ENCODE data around the gene FAM114A2.

FAM114A2 gene

DNA sequence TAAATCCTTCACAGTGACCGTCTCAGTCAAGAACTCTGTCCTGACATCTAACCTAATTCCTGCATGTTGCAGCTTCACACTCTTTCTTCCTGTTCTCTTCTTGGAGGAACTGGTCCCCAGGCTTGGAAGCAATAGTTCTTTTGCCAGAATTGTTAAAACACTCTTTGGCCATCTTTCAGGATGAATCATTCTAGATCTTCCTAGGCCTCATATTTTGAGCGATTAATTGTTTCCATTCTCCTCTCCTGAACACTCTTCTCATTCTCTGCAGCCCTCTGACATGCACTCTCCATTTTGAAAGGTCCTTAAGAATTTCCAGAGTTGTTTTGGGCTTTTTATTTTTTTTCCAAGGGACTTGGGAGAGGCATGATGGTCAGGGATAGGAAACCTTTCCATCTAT, 85.8 kb downstream of the FAM114A2 start (continued):
- TF ChIP-seq ZNF501 (tag by site-specific recombination; IDR thresholded peaks at IDR 0.05) (no peak), ZNF114 (tag by site-specific recombination; IDR thresholded peaks at IDR 0.05) (no peak), ZNF133 (tag by site-specific recombination; IDR thresholded peaks at IDR 0.05) (no peak), ZNF768 (tag by site-specific recombination; IDR thresholded peaks at IDR 0.05) (no peak), ZNF571 (tag by site-specific recombination; IDR thresholded peaks at IDR 0.05) (no peak), ZNF623 (tag by site-specific recombination; IDR thresholded peaks at IDR 0.05) (no peak), SP7 (tag by site-specific recombination; IDR thresholded peaks at IDR 0.05) (no peak), ZIC2 (tag by site-specific recombination; IDR thresholded peaks at IDR 0.05) (no peak)
- TF ChIP-seq, protein P1, sequence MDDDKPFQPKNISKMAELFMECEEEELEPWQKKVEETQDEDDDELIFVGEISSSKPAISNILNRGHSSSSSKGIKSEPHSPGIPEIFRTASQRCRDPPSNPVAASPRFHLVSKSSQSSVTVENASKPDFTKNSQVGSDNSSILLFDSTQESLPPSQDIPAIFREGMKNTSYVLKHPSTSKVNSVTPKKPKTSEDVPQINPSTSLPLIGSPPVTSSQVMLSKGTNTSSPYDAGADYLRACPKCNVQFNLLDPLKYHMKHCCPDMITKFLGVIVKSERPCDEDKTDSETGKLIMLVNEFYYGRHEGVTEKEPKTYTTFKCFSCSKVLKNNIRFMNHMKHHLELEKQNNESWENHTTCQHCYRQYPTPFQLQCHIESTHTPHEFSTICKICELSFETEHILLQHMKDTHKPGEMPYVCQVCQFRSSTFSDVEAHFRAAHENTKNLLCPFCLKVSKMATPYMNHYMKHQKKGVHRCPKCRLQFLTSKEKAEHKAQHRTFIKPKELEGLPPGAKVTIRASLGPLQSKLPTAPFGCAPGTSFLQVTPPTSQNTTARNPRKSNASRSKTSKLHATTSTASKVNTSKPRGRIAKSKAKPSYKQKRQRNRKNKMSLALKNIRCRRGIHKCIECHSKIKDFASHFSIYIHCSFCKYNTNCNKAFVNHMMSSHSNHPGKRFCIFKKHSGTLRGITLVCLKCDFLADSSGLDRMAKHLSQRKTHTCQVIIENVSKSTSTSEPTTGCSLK (tag by site-specific recombination; IDR thresholded peaks at IDR 0.05), result no peak

DNA sequence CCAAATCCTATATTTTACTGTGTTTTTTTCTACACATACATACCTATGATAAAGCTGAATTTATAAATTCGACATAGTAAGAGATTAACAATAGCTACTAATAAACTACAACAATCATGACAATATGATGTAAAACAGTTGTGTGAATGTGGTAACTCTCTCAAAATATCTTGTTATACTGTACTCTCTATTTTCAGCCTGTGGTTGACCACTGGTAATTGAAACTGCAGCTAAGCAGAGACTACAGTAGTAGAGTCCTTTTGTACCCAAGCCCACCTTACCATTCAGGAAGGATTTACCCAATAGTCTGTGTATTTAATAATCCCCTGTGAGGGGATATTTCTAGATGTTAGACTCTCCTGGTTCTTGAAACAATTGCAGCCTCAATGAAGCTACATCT, 86.7 kb downstream of the FAM114A2 start:
- H3K9me3 ChIP-seq (ENCODE audit: control insufficient read depth, insufficient read depth, low read depth, low read length), result no peaks in the 10 kb centered on the region; the same call in 1 of the 2 replicates
- TF ChIP-seq ZBTB8A (tag by site-specific recombination; IDR thresholded peaks at IDR 0.05), result no peak
- no peak for TF ChIP-seq ZNF266 (tag by site-specific recombination; IDR thresholded peaks at IDR 0.05; ENCODE audit: low read depth)
- TF ChIP-seq, protein P2, sequence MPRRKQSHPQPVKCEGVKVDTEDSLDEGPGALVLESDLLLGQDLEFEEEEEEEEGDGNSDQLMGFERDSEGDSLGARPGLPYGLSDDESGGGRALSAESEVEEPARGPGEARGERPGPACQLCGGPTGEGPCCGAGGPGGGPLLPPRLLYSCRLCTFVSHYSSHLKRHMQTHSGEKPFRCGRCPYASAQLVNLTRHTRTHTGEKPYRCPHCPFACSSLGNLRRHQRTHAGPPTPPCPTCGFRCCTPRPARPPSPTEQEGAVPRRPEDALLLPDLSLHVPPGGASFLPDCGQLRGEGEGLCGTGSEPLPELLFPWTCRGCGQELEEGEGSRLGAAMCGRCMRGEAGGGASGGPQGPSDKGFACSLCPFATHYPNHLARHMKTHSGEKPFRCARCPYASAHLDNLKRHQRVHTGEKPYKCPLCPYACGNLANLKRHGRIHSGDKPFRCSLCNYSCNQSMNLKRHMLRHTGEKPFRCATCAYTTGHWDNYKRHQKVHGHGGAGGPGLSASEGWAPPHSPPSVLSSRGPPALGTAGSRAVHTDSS (tag by site-specific recombination; IDR thresholded peaks at IDR 0.05), result no peak
- no peak for TF ChIP-seq ZNF530 (tag by site-specific recombination; IDR thresholded peaks at IDR 0.05; ENCODE audit: low read depth)
- TF ChIP-seq ZNF211 (tag by site-specific recombination; IDR thresholded peaks at IDR 0.05; ENCODE audit: low read depth), result no peak
- TF ChIP-seq, protein P3, sequence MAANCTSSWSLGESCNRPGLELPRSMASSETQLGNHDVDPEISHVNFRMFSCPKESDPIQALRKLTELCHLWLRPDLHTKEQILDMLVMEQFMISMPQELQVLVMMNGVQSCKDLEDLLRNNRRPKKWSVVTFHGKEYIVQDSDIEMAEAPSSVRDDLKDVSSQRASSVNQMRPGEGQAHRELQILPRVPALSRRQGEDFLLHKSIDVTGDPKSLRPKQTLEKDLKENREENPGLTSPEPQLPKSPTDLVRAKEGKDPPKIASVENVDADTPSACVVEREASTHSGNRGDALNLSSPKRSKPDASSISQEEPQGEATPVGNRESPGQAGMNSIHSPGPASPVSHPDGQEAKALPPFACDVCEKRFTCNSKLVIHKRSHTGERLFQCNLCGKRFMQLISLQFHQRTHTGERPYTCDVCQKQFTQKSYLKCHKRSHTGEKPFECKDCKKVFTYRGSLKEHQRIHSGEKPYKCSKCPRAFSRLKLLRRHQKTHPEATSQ (tag by site-specific recombination; IDR thresholded peaks at IDR 0.05), result no peak
- no peak for TF ChIP-seq ZNF600 (tag by site-specific recombination; IDR thresholded peaks at IDR 0.05)
- no peak for TF ChIP-seq ZNF701 (tag by site-specific recombination; IDR thresholded peaks at IDR 0.05)
- H3K4me3 ChIP-seq (ENCODE audit: low read depth, low read length), result no peak overlapping the region
- no peaks in the 10 kb centered on the region for H3K36me3 ChIP-seq (ENCODE audit: control insufficient read depth in 2 of 2, insufficient read depth in 1 of 2, low read length in 2 of 2)
- H3K27ac ChIP-seq (ENCODE audit: extremely low read depth, low read depth, low read length), result no peak overlapping the region
- H3K4me1 ChIP-seq (ENCODE audit: control insufficient read depth, insufficient read depth, low read length), result no peaks in the 10 kb centered on the region
- ChIA-PET CTCF (interaction anchor here (1.9 kb wide), 1 partner anchor 13 kb away, joined by 10 read pairs; no protein-coding TSS in a partner anchor), POLR2A (no interaction called here)

DNA sequence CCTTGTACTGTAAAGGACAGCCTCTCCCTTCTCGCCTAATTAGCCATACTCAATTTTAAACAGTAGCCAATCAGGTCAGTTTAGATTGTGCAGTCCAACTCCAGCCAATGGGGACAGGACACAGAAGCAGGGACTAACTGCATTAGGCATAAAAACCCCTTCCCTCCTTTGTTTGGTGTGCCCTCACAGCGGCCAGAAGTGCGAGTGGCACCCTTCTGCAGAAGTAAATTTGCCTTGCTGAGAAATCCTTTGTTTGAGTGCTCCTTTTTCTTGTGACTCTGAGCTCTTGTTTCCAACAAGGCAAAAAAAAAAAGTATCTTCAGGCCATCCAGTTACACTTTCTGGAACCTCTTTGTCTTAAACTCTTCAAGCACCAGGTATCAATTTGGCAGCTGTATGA, 97.4 kb downstream of the FAM114A2 start:
- ChIA-PET POLR2A (no interaction called here), CTCF (no interaction called here)
- Histone ChIP-seq H3K36me3 (ENCODE audit: control insufficient read depth in 2 of 2, insufficient read depth in 1 of 2, low read length in 2 of 2) (no peaks in the 10 kb centered on the region), H3K9me3 (ENCODE audit: control insufficient read depth, insufficient read depth, low read depth, low read length) (no peaks in the 10 kb centered on the region), H3K4me3 (ENCODE audit: low read depth, low read length) (no peak overlapping the region), H3K27ac (ENCODE audit: extremely low read depth, low read depth, low read length) (no peak overlapping the region), H3K4me1 (ENCODE audit: control insufficient read depth, insufficient read depth, low read length) (no peaks in the 10 kb centered on the region)
- TF ChIP-seq TRIM28 (IDR thresholded peaks at IDR 0.05; ENCODE audit: borderline replicate concordance, low read length) (peak; percentile 56; the same call in 1 of the 2 replicates), SETDB1 (IDR thresholded peaks at IDR 0.05; ENCODE audit: insufficient read length, low read length) (peak; percentile 95), ZNF184 (tag by site-specific recombination; IDR thresholded peaks at IDR 0.05) (no peak)
